Erythroblast (primary cell): ENCODE measurements around the gene SMNDC1.

Source experiments
- GATA1 ChIP-seq: IDR thresholded peaks from 2 replicates; pipeline ENCODE4 v1.6.1; 2011; ENCODE audit warnings: low read depth, mild to moderate bottlenecking, control low read depth, low read length, moderate library complexity
- POLR2A ChIP-seq: IDR thresholded peaks from 2 replicates; pipeline ENCODE4 v1.6.1; 2011; ENCODE audit warnings: mild to moderate bottlenecking, low read length

DNA sequence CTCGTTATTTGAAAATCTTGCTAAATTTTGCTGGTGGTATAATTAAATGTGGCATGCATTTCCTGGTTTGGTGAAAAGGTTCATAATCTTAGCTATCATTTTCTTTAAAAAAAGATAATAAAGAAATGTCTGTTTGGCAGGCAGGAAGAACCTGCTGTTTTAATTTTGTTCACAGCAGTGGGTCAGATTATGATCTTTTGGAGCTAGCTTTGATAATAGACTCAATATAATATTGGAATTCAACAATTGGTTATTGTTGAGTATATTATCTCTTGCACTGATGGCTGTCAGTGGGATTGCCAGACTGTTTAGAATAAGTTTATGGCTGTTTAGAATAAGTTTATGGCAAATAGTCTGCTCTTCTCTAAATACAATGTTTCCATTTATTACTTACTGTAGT lies 62.2 kb downstream of the SMNDC1 start:
- TF ChIP-seq POLR2A, result no peak
- TF ChIP-seq GATA1, result no peak
